HEK293 (cell line): ENCODE data around the gene COQ10A.
A peak's percentile ranks its signal among the peaks of the same experiment; 100 is the strongest.

Experiments used
- CTCF ChIA-PET: fragments of 350-600 bp; formaldehyde crosslinking; extraction: SDS; loops from one replicate; lab custom pipeline; 2021; ENCODE audit warnings: antibody characterized with exemption; lab: Yijun Ruan, JAX
- POLR2A ChIA-PET: fragments of 300-600 bp; formaldehyde crosslinking; extraction: SDS; loops from one replicate; lab custom pipeline; 2020; ENCODE audit warnings: antibody characterized with exemption, inconsistent platforms; lab: Yijun Ruan, JAX
- H3K27ac ChIP-seq: fragments of 200-500 bp; sonication (Bioruptor generic); 2 replicates; pipeline ENCODE4 v1.5.1; 2014; ENCODE audit warnings: low read depth, low read length, control low read depth, inconsistent platforms; ENCODE audit errors: extremely low read depth
- H3K36me3 ChIP-seq, 2 experiments: fragments of 200-500 bp in 1 of 2; sonication (Bioruptor generic) in 1 of 2; 1 replicate in 1 of 2; 2 replicates in 1 of 2; pipeline ENCODE4 v1.5.1; 2014 to 2017; ENCODE audit warnings: inconsistent platforms in 2 of 2, low read length in 2 of 2; ENCODE audit not compliant: control insufficient read depth in 2 of 2, insufficient read depth in 1 of 2
- H3K4me1 ChIP-seq: fragments of 200-500 bp; sonication (Bioruptor generic); 2 replicates; pipeline ENCODE4 v1.5.1; 2014; ENCODE audit warnings: mild to moderate bottlenecking, low read length, inconsistent platforms; ENCODE audit not compliant: control insufficient read depth, insufficient read depth
- H3K4me3 ChIP-seq: 2 replicates; pipeline ENCODE4 v1.5.1; 2011; ENCODE audit warnings: low read depth, mild to moderate bottlenecking, control low read depth, low read length, moderate library complexity
- H3K9me3 ChIP-seq: fragments of 200-500 bp; sonication (Bioruptor generic); 2 replicates; pipeline ENCODE4 v1.5.1; 2014; ENCODE audit warnings: low read depth, low read length, inconsistent platforms; ENCODE audit not compliant: control insufficient read depth, insufficient read depth
- CTCF ChIP-seq: fragments of 450-650 bp; formaldehyde crosslinking; IDR thresholded peaks from 2 replicates; pipeline ENCODE4 v1.5.1; 2016; ENCODE audit warnings: missing biosample characterization, missing genetic modification characterization
- FEZF1 ChIP-seq: fragments of 450-650 bp; formaldehyde crosslinking; IDR thresholded peaks from 2 replicates; pipeline ENCODE4 v1.5.1; 2016; ENCODE audit warnings: missing biosample characterization, missing genetic modification characterization
- HOXC10 ChIP-seq: sonication (generic); formaldehyde crosslinking; IDR thresholded peaks from 2 replicates; pipeline ENCODE4 v1.8.1; 2023; ENCODE audit warnings: mild to moderate bottlenecking, missing genetic modification reagents
- KLF9 ChIP-seq: fragments of 450-650 bp; formaldehyde crosslinking; IDR thresholded peaks from 2 replicates; pipeline ENCODE4 v1.5.1; 2016; ENCODE audit warnings: missing biosample characterization, missing genetic modification characterization, low read depth
- RBAK ChIP-seq: fragments of 450-650 bp; formaldehyde crosslinking; IDR thresholded peaks from 2 replicates; pipeline ENCODE4 v1.5.1; 2016; ENCODE audit warnings: missing biosample characterization, missing genetic modification characterization
- SP3 ChIP-seq: fragments of 450-650 bp; formaldehyde crosslinking; IDR thresholded peaks from 2 replicates; pipeline ENCODE4 v1.5.1; 2016; ENCODE audit warnings: missing biosample characterization, missing genetic modification characterization
- ZBTB11 ChIP-seq: fragments of 450-650 bp; formaldehyde crosslinking; conservative IDR thresholded peaks from 2 replicates; pipeline ENCODE4 v1.5.1; 2016; ENCODE audit warnings: low read depth, missing biosample characterization, missing genetic modification characterization
- ZBTB21 ChIP-seq: fragments of 450-650 bp; formaldehyde crosslinking; IDR thresholded peaks from 2 replicates; pipeline ENCODE4 v1.5.1; 2017; ENCODE audit warnings: missing biosample characterization, missing genetic modification characterization
- ZBTB48 ChIP-seq: fragments of 450-650 bp; formaldehyde crosslinking; IDR thresholded peaks from 2 replicates; pipeline ENCODE4 v1.5.1; 2016; ENCODE audit warnings: missing biosample characterization, missing genetic modification characterization
- ZFP3 ChIP-seq: fragments of 450-650 bp; formaldehyde crosslinking; IDR thresholded peaks from 2 replicates; pipeline ENCODE4 v1.5.1; 2016; ENCODE audit warnings: low read depth, missing biosample characterization, missing genetic modification characterization
- ZNF121 ChIP-seq: fragments of 450-650 bp; formaldehyde crosslinking; IDR thresholded peaks from 2 replicates; pipeline ENCODE4 v1.5.1; 2016; ENCODE audit warnings: missing biosample characterization, missing genetic modification characterization
- ZNF146 ChIP-seq: fragments of 450-650 bp; formaldehyde crosslinking; IDR thresholded peaks from 2 replicates; pipeline ENCODE4 v1.5.1; 2016; ENCODE audit warnings: missing biosample characterization, missing genetic modification characterization
- ZNF184 ChIP-seq: fragments of 450-650 bp; IDR thresholded peaks from 2 replicates; pipeline ENCODE4 v1.5.1; 2018; ENCODE audit warnings: missing biosample characterization, mild to moderate bottlenecking, missing genetic modification characterization
- ZNF221 ChIP-seq: fragments of 450-650 bp; formaldehyde crosslinking; IDR thresholded peaks from 2 replicates; pipeline ENCODE4 v1.5.1; 2017; ENCODE audit warnings: missing biosample characterization, missing genetic modification characterization, borderline replicate concordance
- ZNF324 ChIP-seq: fragments of 450-650 bp; formaldehyde crosslinking; IDR thresholded peaks from 2 replicates; pipeline ENCODE4 v1.5.1; 2016; ENCODE audit warnings: missing biosample characterization, missing genetic modification characterization
- ZNF335 ChIP-seq: fragments of 450-650 bp; formaldehyde crosslinking; conservative IDR thresholded peaks from 2 replicates; pipeline ENCODE4 v1.5.1; 2016; ENCODE audit warnings: missing biosample characterization, missing genetic modification characterization
- ZNF341 ChIP-seq: fragments of 450-650 bp; formaldehyde crosslinking; IDR thresholded peaks from 2 replicates; pipeline ENCODE4; 2016; ENCODE audit warnings: low read depth, missing biosample characterization, missing genetic modification characterization
- ZNF354C ChIP-seq: fragments of 450-650 bp; formaldehyde crosslinking; IDR thresholded peaks from 2 replicates; pipeline ENCODE4 v1.5.1; 2016; ENCODE audit warnings: missing biosample characterization, missing genetic modification characterization, low read depth, borderline replicate concordance
- ZNF510 ChIP-seq: fragments of 450-650 bp; formaldehyde crosslinking; IDR thresholded peaks from 2 replicates; pipeline ENCODE4 v1.5.1; 2018; ENCODE audit warnings: mild to moderate bottlenecking, missing genetic modification characterization, missing biosample characterization; ENCODE audit not compliant: insufficient replicate concordance
- ZNF555 ChIP-seq: fragments of 450-650 bp; formaldehyde crosslinking; conservative IDR thresholded peaks from 2 replicates; pipeline ENCODE4 v1.5.1; 2017; ENCODE audit warnings: missing biosample characterization, mild to moderate bottlenecking, missing genetic modification characterization, inconsistent platforms
- ZNF558 ChIP-seq: fragments of 450-650 bp; formaldehyde crosslinking; IDR thresholded peaks from 2 replicates; pipeline ENCODE4 v1.5.1; 2016; ENCODE audit warnings: missing biosample characterization, missing genetic modification characterization
- ZNF600 ChIP-seq: fragments of 450-650 bp; formaldehyde crosslinking; IDR thresholded peaks from 2 replicates; pipeline ENCODE4 v1.5.1; 2016; ENCODE audit warnings: missing biosample characterization, missing genetic modification characterization
- ZNF623 ChIP-seq: fragments of 450-650 bp; formaldehyde crosslinking; IDR thresholded peaks from 2 replicates; pipeline ENCODE4 v1.5.1; 2016; ENCODE audit warnings: missing biosample characterization, missing genetic modification characterization
- ZNF747 ChIP-seq: fragments of 450-650 bp; formaldehyde crosslinking; IDR thresholded peaks from 2 replicates; pipeline ENCODE4 v1.5.1; 2016; ENCODE audit warnings: missing biosample characterization, missing genetic modification characterization
- ZXDB ChIP-seq: fragments of 450-650 bp; formaldehyde crosslinking; IDR thresholded peaks from 2 replicates; pipeline ENCODE4 v1.5.1; 2016; ENCODE audit warnings: missing biosample characterization, missing genetic modification characterization
- TF ChIP-seq, protein P1 (sequence below): fragments of 450-650 bp; formaldehyde crosslinking; IDR thresholded peaks from 2 replicates; pipeline ENCODE4 v1.5.1; 2016; ENCODE audit warnings: missing biosample characterization, missing genetic modification characterization
- TF ChIP-seq, protein P2 (sequence below): fragments of 450-650 bp; formaldehyde crosslinking; IDR thresholded peaks from 2 replicates; pipeline ENCODE4 v1.5.1; 2017; ENCODE audit warnings: missing biosample characterization, missing genetic modification characterization
- TF ChIP-seq, protein P3 (sequence below): fragments of 450-650 bp; formaldehyde crosslinking; IDR thresholded peaks from 2 replicates; pipeline ENCODE4 v1.5.1; 2016; ENCODE audit warnings: missing biosample characterization, missing genetic modification characterization

Gene COQ10A

GRCh38 chr12:56257491-56258067 is 9.2 kb upstream of the COQ10A start:
- ChIA-PET POLR2A (interaction anchor here (1.0 to 3.5 kb wide), 8 partner anchors 10 to 153 kb away, joined by 3 to 26 read pairs (median 4); partner anchors contain the start of genes COQ10A, PA2G4, RNF41 and SMARCC2), CTCF (interaction anchor here (0.6 to 2.3 kb wide), 33 partner anchors 8 to 150 kb away, joined by 3 to 15 read pairs (median 4); partner anchors contain the start of genes COQ10A, RNF41, SMARCC2 and STAT2)
- H3K4me3 ChIP-seq: peak overlapping the region; percentile 92
- H3K36me3 ChIP-seq: peaks cover 20 to 46% of the 10 kb centered on the region in 2 experiments
- H3K27ac ChIP-seq: peak overlapping the region; percentile 90
- peaks cover 13% of the 10 kb centered on the region for H3K4me1 ChIP-seq
- H3K9me3 ChIP-seq: no peaks in the 10 kb centered on the region
- TF ChIP-seq FEZF1 (tag by site-specific recombination): no peak
- no peak for TF ChIP-seq ZNF146 (tag by site-specific recombination)
- TF ChIP-seq ZNF324 (tag by site-specific recombination): no peak
- TF ChIP-seq, protein P1, sequence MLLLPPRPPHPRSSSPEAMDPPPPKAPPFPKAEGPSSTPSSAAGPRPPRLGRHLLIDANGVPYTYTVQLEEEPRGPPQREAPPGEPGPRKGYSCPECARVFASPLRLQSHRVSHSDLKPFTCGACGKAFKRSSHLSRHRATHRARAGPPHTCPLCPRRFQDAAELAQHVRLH: no peak
- TF ChIP-seq ZBTB48: no peak
- TF ChIP-seq SP3 (tag by site-specific recombination): no peak
- TF ChIP-seq ZBTB11 (tag by site-specific recombination): peak; percentile 13; the same call in 1 of the 2 replicates
- TF ChIP-seq ZXDB (tag by site-specific recombination): 0 out of 2 replicates have a peak, but pooled peaks have one; percentile 8
- TF ChIP-seq, protein P2, sequence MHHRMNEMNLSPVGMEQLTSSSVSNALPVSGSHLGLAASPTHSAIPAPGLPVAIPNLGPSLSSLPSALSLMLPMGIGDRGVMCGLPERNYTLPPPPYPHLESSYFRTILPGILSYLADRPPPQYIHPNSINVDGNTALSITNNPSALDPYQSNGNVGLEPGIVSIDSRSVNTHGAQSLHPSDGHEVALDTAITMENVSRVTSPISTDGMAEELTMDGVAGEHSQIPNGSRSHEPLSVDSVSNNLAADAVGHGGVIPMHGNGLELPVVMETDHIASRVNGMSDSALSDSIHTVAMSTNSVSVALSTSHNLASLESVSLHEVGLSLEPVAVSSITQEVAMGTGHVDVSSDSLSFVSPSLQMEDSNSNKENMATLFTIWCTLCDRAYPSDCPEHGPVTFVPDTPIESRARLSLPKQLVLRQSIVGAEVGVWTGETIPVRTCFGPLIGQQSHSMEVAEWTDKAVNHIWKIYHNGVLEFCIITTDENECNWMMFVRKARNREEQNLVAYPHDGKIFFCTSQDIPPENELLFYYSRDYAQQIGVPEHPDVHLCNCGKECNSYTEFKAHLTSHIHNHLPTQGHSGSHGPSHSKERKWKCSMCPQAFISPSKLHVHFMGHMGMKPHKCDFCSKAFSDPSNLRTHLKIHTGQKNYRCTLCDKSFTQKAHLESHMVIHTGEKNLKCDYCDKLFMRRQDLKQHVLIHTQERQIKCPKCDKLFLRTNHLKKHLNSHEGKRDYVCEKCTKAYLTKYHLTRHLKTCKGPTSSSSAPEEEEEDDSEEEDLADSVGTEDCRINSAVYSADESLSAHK (tag by site-specific recombination): no peak
- TF ChIP-seq HOXC10 (CRISPR knock-in tag): no peak
- no peak for TF ChIP-seq ZNF555 (tag by site-specific recombination)
- no peak for TF ChIP-seq ZNF354C (tag by site-specific recombination)
- no peak for TF ChIP-seq ZNF121
- TF ChIP-seq ZNF558 (tag by site-specific recombination): no peak
- TF ChIP-seq ZNF747 (tag by site-specific recombination): no peak
- TF ChIP-seq, protein P3, sequence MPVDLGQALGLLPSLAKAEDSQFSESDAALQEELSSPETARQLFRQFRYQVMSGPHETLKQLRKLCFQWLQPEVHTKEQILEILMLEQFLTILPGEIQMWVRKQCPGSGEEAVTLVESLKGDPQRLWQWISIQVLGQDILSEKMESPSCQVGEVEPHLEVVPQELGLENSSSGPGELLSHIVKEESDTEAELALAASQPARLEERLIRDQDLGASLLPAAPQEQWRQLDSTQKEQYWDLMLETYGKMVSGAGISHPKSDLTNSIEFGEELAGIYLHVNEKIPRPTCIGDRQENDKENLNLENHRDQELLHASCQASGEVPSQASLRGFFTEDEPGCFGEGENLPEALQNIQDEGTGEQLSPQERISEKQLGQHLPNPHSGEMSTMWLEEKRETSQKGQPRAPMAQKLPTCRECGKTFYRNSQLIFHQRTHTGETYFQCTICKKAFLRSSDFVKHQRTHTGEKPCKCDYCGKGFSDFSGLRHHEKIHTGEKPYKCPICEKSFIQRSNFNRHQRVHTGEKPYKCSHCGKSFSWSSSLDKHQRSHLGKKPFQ (tag by site-specific recombination): no peak
- peak; percentile 60; the same call in 1 of the 2 replicates for TF ChIP-seq CTCF (tag by site-specific recombination)
- TF ChIP-seq ZFP3: no peak
- no peak for TF ChIP-seq ZNF510 (tag by site-specific recombination)
- peak; percentile 84 for TF ChIP-seq ZNF600 (tag by site-specific recombination)
- no peak for TF ChIP-seq ZBTB21 (tag by site-specific recombination)
- TF ChIP-seq ZNF335 (tag by site-specific recombination): peak; percentile 13; the same call in 1 of the 2 replicates
- no peak for TF ChIP-seq RBAK (tag by site-specific recombination)
- no peak for TF ChIP-seq KLF9 (tag by site-specific recombination)
- no peak for TF ChIP-seq ZNF184
- no peak for TF ChIP-seq ZNF341
- TF ChIP-seq ZNF221 (tag by site-specific recombination): no peak
- no peak for TF ChIP-seq ZNF623 (tag by site-specific recombination)
